ENCODE measurements around the gene ANKS1A.

ANKS1A gene

GRCh38 chr6:35082046-35082732, 193.1 kb downstream of the ANKS1A start:
- Histone ChIP-seq H3K4me3 (ENCODE audit: low read length) (no peak overlapping the region), H3K9me3 (ENCODE audit: insufficient read depth, low read depth, low read length) (no peaks in the 10 kb centered on the region), H3K27ac (ENCODE audit: low read depth, low read length) (no peak overlapping the region), H3K27me3 (ENCODE audit: insufficient read depth, low read length) (no peaks in the 10 kb centered on the region), H3K36me3 (ENCODE audit: insufficient read depth, low read length) (peaks cover 61% of the 10 kb centered on the region), H3K9ac (ENCODE audit: low read depth, low read length) (no peak overlapping the region), H3K4me1 (ENCODE audit: insufficient read depth, low read length) (no peaks in the 10 kb centered on the region)
- WGBS = 72% methylated on average over 19 of the region's 19 CpGs

DNA sequence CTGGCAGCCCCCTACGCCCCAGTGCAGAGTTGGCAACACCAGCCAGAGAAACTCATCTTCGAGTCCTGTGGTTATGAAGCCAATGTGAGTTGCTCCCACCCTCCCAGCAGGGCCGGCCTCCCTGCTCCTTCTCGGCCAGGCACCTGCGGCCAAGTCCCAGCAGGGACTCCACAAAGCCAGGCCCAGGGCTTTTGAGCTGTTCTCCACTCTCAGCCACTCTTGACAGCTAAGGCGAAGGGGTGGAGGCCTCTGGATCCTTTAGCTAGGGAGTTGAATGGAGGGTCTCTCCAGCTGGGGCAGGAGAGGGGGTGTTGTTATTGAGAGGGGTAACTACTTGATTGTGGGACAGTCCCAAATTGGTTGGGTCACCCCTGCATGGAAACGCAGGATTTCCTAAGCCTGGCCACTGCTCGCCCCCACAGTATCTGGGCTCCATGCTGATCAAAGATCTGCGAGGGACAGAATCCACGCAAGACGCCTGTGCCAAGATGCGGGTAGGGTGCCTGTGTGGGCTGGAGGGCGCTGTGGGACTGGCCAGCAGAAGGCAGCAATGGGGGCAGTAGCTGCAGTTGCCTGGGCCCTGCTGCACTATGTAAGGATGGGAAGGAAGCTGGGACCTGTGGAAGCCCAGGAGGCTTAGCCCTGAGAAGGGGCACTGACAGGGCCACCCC, 193.8 kb downstream of the ANKS1A start:
- no peak overlapping the region for H3K27ac ChIP-seq (ENCODE audit: low read depth, low read length)
- no peaks in the 10 kb centered on the region for H3K9me3 ChIP-seq (ENCODE audit: insufficient read depth, low read depth, low read length)
- H3K4me1 ChIP-seq (ENCODE audit: insufficient read depth, low read length) = no peaks in the 10 kb centered on the region
- H3K27me3 ChIP-seq (ENCODE audit: insufficient read depth, low read length) = no peaks in the 10 kb centered on the region
- H3K36me3 ChIP-seq (ENCODE audit: insufficient read depth, low read length) = peaks cover 67% of the 10 kb centered on the region
- 93% methylated on average over 13 of the region's 13 CpGs for WGBS
- H3K4me3 ChIP-seq (ENCODE audit: low read length) = no peak overlapping the region
- H3K9ac ChIP-seq (ENCODE audit: low read depth, low read length) = no peak overlapping the region

DNA sequence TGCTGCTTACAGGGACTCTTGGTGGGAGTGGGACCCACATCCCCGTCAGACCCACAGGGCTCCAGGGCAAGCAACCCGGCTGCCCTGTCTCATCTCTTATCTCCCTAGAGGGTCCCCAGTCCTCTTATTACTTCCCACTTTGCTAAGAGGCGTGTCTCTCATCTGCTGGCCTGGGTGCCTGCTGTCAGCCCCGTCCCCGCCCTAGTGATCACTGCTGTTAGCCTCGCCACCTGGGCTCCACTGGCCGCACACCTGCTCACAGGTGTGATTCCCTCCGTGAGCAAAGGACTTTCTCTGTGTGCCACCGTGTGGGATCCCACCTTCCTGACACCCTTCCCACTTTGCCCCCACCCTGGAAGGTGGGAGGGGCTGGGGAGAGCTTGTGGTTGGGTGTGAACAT, 194.5 kb downstream of the ANKS1A start:
- Histone ChIP-seq H3K27me3 (ENCODE audit: insufficient read depth, low read length) (no peaks in the 10 kb centered on the region), H3K4me3 (ENCODE audit: low read length) (no peak overlapping the region), H3K9me3 (ENCODE audit: insufficient read depth, low read depth, low read length) (no peaks in the 10 kb centered on the region), H3K4me1 (ENCODE audit: insufficient read depth, low read length) (no peaks in the 10 kb centered on the region), H3K9ac (ENCODE audit: low read depth, low read length) (no peak overlapping the region), H3K27ac (ENCODE audit: low read depth, low read length) (no peak overlapping the region), H3K36me3 (ENCODE audit: insufficient read depth, low read length) (peaks cover 72% of the 10 kb centered on the region)
- 94% methylated on average over 8 of the region's 9 CpGs for WGBS

GRCh38 chr6:35084041-35084491, 195.0 kb downstream of the ANKS1A start:
- 96% methylated on average over 14 of the region's 14 CpGs for WGBS
- Histone ChIP-seq H3K4me3 (ENCODE audit: low read length) (no peak overlapping the region), H3K9me3 (ENCODE audit: insufficient read depth, low read depth, low read length) (no peaks in the 10 kb centered on the region), H3K36me3 (ENCODE audit: insufficient read depth, low read length) (peaks cover 73% of the 10 kb centered on the region), H3K27me3 (ENCODE audit: insufficient read depth, low read length) (no peaks in the 10 kb centered on the region), H3K27ac (ENCODE audit: low read depth, low read length) (no peak overlapping the region), H3K9ac (ENCODE audit: low read depth, low read length) (no peak overlapping the region), H3K4me1 (ENCODE audit: insufficient read depth, low read length) (no peaks in the 10 kb centered on the region)

GRCh38 chr6:35084511-35085203, 195.6 kb downstream of the ANKS1A start:
- Histone ChIP-seq H3K36me3 (ENCODE audit: insufficient read depth, low read length) (peaks cover 67% of the 10 kb centered on the region), H3K4me1 (ENCODE audit: insufficient read depth, low read length) (no peaks in the 10 kb centered on the region), H3K9me3 (ENCODE audit: insufficient read depth, low read depth, low read length) (no peaks in the 10 kb centered on the region), H3K9ac (ENCODE audit: low read depth, low read length) (no peak overlapping the region), H3K4me3 (ENCODE audit: low read length) (no peak overlapping the region), H3K27me3 (ENCODE audit: insufficient read depth, low read length) (no peaks in the 10 kb centered on the region), H3K27ac (ENCODE audit: low read depth, low read length) (no peak overlapping the region)
- WGBS = 95% methylated on average over 12 of the region's 12 CpGs

DNA sequence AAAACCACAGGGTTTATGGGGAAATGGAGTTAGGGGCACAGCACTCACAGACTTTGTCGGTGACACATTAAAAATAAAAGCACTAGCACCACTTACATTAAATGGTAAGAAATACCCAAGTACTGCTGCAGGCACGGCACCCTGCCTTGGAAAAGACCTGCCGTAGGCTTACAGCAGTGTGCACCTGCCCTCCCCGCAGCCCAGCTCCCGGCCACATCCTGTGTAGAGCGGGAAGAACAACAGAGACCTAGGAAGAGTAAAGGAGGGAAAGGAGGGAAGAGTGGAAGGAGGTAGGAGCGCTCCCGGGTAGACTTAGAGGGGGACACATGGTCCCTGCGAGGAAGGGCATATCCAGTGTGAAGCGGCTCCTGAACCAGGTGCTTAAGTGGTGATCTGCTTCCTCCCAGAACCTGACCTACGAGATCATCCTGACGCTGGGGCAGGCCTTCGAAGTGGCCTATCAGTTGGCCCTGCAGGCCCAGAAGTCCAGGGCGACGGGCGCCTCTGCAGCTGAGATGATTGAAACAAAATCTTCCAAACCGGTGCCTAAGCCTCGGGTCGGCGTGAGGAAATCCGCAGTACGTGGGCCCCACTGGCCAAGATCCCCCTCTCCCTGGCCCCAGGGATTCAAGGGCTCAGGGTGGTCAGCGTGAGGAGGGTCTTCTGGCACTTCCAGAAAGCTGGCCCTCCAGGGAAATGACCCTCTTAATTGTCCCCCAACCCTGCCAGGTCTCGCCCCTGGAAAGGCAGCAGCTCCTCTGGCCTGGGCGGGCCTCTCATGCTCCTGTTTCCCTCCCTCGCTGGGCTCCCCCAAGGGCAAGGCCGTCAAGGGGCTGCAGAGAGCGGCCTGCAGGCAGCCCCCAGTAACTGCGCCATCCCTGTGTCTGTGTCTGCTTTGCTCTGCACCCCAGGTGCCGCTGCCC, 196.6 kb downstream of the ANKS1A start:
- no peak overlapping the region for H3K4me3 ChIP-seq (ENCODE audit: low read length)
- H3K4me1 ChIP-seq (ENCODE audit: insufficient read depth, low read length) = no peaks in the 10 kb centered on the region
- H3K27me3 ChIP-seq (ENCODE audit: insufficient read depth, low read length) = no peaks in the 10 kb centered on the region
- no peak overlapping the region for H3K9ac ChIP-seq (ENCODE audit: low read depth, low read length)
- H3K36me3 ChIP-seq (ENCODE audit: insufficient read depth, low read length) = peaks cover 62% of the 10 kb centered on the region
- WGBS = 93% methylated on average over 30 of the region's 30 CpGs
- no peak overlapping the region for H3K27ac ChIP-seq (ENCODE audit: low read depth, low read length)
- no peaks in the 10 kb centered on the region for H3K9me3 ChIP-seq (ENCODE audit: insufficient read depth, low read depth, low read length)

DNA sequence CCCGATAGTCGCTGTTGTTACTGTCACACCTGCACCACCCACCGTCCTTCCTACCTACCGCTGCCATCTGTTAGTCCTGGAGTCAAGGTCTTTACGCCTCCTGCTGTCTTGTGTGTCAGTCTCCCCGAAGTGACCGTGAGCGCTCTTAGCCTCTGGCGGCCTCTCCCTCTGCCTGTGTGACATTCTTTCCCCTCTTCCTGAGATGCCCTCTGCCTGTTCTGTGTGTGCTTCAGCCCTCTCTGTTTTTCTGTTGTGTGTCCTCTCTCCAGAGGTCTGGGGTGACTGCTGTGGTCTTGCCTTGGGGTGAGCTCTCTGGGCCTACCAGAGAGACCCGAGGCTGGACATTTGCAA, 197.2 kb downstream of the ANKS1A start:
- WGBS = 96% methylated on average over 10 of the region's 10 CpGs
- no peak overlapping the region for H3K27ac ChIP-seq (ENCODE audit: low read depth, low read length)
- H3K27me3 ChIP-seq (ENCODE audit: insufficient read depth, low read length) = no peaks in the 10 kb centered on the region
- H3K9me3 ChIP-seq (ENCODE audit: insufficient read depth, low read depth, low read length) = no peaks in the 10 kb centered on the region
- H3K4me1 ChIP-seq (ENCODE audit: insufficient read depth, low read length) = no peaks in the 10 kb centered on the region
- peaks cover 59% of the 10 kb centered on the region for H3K36me3 ChIP-seq (ENCODE audit: insufficient read depth, low read length)
- no peak overlapping the region for H3K9ac ChIP-seq (ENCODE audit: low read depth, low read length)
- no peak overlapping the region for H3K4me3 ChIP-seq (ENCODE audit: low read length)

GRCh38 chr6:35086636-35087360, 197.7 kb downstream of the ANKS1A start:
- WGBS = 94% methylated on average over 12 of the region's 12 CpGs
- H3K9ac ChIP-seq (ENCODE audit: low read depth, low read length) = no peak overlapping the region

GRCh38 chr6:35087361-35088280, 198.6 kb downstream of the ANKS1A start:
- no peak overlapping the region for H3K27ac ChIP-seq (ENCODE audit: low read depth, low read length)
- no peak overlapping the region for H3K9ac ChIP-seq (ENCODE audit: low read depth, low read length)
- no peak overlapping the region for H3K4me3 ChIP-seq (ENCODE audit: low read length)
- no peaks in the 10 kb centered on the region for H3K27me3 ChIP-seq (ENCODE audit: insufficient read depth, low read length)
- H3K9me3 ChIP-seq (ENCODE audit: insufficient read depth, low read depth, low read length) = no peaks in the 10 kb centered on the region
- peaks cover 54% of the 10 kb centered on the region for H3K36me3 ChIP-seq (ENCODE audit: insufficient read depth, low read length)
- WGBS = 95% methylated on average over 22 of the region's 22 CpGs
- H3K4me1 ChIP-seq (ENCODE audit: insufficient read depth, low read length) = no peaks in the 10 kb centered on the region

More at GRCh38 chr6:35086636-35087360, 197.7 kb downstream of the ANKS1A start:
- H3K27me3 ChIP-seq (ENCODE audit: insufficient read depth, low read length) = no peaks in the 10 kb centered on the region
- peaks cover 58% of the 10 kb centered on the region for H3K36me3 ChIP-seq (ENCODE audit: insufficient read depth, low read length)
- H3K4me1 ChIP-seq (ENCODE audit: insufficient read depth, low read length) = no peaks in the 10 kb centered on the region
- H3K27ac ChIP-seq (ENCODE audit: low read depth, low read length) = no peak overlapping the region
- no peak overlapping the region for H3K4me3 ChIP-seq (ENCODE audit: low read length)
- H3K9me3 ChIP-seq (ENCODE audit: insufficient read depth, low read depth, low read length) = no peaks in the 10 kb centered on the region
